ENCODE measurements around the gene ATP4B.

ATP4B gene

DNA sequence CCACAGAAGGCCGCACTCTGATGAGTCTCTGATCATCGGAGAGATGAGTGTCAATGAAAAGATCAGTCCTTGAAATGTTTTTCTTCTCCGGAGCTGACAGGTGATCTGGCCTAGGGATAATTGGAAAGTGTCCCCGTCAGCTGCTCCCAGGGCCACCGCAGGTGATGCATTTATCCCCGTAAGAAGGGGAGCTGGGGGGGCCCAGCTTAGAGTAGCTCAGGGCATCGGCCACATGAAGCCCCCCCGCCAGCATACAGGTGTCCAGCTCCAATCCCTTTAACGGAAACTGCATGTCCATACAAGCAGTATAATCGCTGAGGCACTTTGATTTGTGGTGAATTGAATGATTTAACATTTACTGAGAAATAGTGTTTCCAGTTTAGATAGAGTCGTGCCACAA, 27.7 kb downstream of the ATP4B start:
- no peak overlapping the region for H3K18ac ChIP-seq (ENCODE audit: low read depth in 1 of 2, low read length in 2 of 2)
- no peak overlapping the region for H3K14ac ChIP-seq (ENCODE audit: low read length in 2 of 2)
- H3K9ac ChIP-seq (ENCODE audit: low read length) = no peak overlapping the region
- over 99% methylated on average over 11 of the region's 11 CpGs for WGBS
- no peak overlapping the region for H2BK15ac ChIP-seq (ENCODE audit: low read depth, poor library complexity, severe bottlenecking)
- peaks cover 20% of the 10 kb centered on the region for H3K4me1 ChIP-seq (ENCODE audit: control insufficient read depth, insufficient read depth, low read depth, low read length)
- no peak overlapping the region for H3K4ac ChIP-seq (ENCODE audit: low read depth in 1 of 2, low read length in 2 of 2)
- no peak overlapping the region for H3K4me3 ChIP-seq (ENCODE audit: insufficient read depth in 1 of 2, low read depth in 1 of 2, low read length in 2 of 2)
- no peak overlapping the region for H4K91ac ChIP-seq (ENCODE audit: low read length)
- no peak overlapping the region for H2BK5ac ChIP-seq (ENCODE audit: low read depth, low read length, poor library complexity, severe bottlenecking)
- H3K79me1 ChIP-seq (replicated peaks; ENCODE audit: low read length, poor library complexity, severe bottlenecking) = peaks cover 59% of the 10 kb centered on the region
- H3K23ac ChIP-seq (ENCODE audit: low read length in 2 of 2) = no peak overlapping the region
- no peak overlapping the region for H2AFZ ChIP-seq (ENCODE audit: low read depth, low read length)
- no peak for DNase-seq
- no peak overlapping the region for H2BK12ac ChIP-seq (ENCODE audit: low read length in 2 of 2)
- no peak overlapping the region for H2BK120ac ChIP-seq (ENCODE audit: low read depth, low read length)
- no peaks in the 10 kb centered on the region for H3K27me3 ChIP-seq (ENCODE audit: control insufficient read depth in 1 of 2, insufficient read depth in 1 of 2, low read length in 2 of 2)
- H3K4me2 ChIP-seq (ENCODE audit: low read length, poor library complexity, severe bottlenecking) = no peak overlapping the region
- no peak overlapping the region for H3K27ac ChIP-seq (ENCODE audit: low read length, poor library complexity, severe bottlenecking)
- H3K9me3 ChIP-seq (ENCODE audit: control insufficient read depth, low read length) = no peaks in the 10 kb centered on the region
- no peak overlapping the region for H2AK5ac ChIP-seq (ENCODE audit: low read length, severe bottlenecking)
- H4K8ac ChIP-seq (ENCODE audit: low read length) = no peak overlapping the region
- H3K36me3 ChIP-seq (ENCODE audit: control insufficient read depth in 1 of 2, insufficient read depth in 2 of 2, low read depth in 1 of 2, low read length in 2 of 2) = peaks cover 68 to 77% of the 10 kb centered on the region in 2 experiments

DNA sequence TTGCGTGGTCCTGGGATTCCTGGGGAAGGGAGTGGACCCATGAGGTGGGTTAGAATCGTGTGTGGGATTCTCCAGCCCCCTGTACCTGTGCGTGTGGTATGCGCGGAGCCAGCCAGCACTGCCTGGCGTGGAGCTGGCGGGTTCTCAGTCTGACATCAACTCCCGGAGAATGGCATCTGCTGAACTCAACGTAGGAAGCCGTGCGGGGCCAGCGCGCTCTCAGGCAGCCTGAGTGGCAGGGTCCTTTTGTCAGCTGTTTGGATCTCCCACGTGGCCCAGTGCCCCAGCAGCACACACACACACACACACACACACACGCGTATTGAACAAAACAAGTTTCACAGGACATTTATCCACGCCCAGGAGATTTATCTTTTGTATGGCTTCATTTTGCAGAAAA, 28.1 kb downstream of the ATP4B start:
- no peak overlapping the region for H3K14ac ChIP-seq (ENCODE audit: low read length in 2 of 2)
- peaks cover 54% of the 10 kb centered on the region for H3K79me1 ChIP-seq (replicated peaks; ENCODE audit: low read length, poor library complexity, severe bottlenecking)
- H3K4me2 ChIP-seq (ENCODE audit: low read length, poor library complexity, severe bottlenecking) = no peak overlapping the region
- no peak overlapping the region for H3K4me3 ChIP-seq (ENCODE audit: insufficient read depth in 1 of 2, low read depth in 1 of 2, low read length in 2 of 2)
- no peak overlapping the region for H3K23ac ChIP-seq (ENCODE audit: low read length in 2 of 2)
- H3K36me3 ChIP-seq (ENCODE audit: control insufficient read depth in 1 of 2, insufficient read depth in 2 of 2, low read depth in 1 of 2, low read length in 2 of 2) = peaks cover 67 to 73% of the 10 kb centered on the region in 2 experiments
- no peak overlapping the region for H2AFZ ChIP-seq (ENCODE audit: low read depth, low read length)
- no peak overlapping the region for H4K91ac ChIP-seq (ENCODE audit: low read length)
- no peak overlapping the region for H4K8ac ChIP-seq (ENCODE audit: low read length)
- no peak overlapping the region for H2BK120ac ChIP-seq (ENCODE audit: low read depth, low read length)
- H3K27me3 ChIP-seq (ENCODE audit: control insufficient read depth in 1 of 2, insufficient read depth in 1 of 2, low read length in 2 of 2) = no peaks in the 10 kb centered on the region
- no peak overlapping the region for H2BK12ac ChIP-seq (ENCODE audit: low read length in 2 of 2)
- no peak overlapping the region for H2BK5ac ChIP-seq (ENCODE audit: low read depth, low read length, poor library complexity, severe bottlenecking)
- no peak overlapping the region for H3K9ac ChIP-seq (ENCODE audit: low read length)
- peaks cover 20% of the 10 kb centered on the region for H3K4me1 ChIP-seq (ENCODE audit: control insufficient read depth, insufficient read depth, low read depth, low read length)
- H3K27ac ChIP-seq (ENCODE audit: low read length, poor library complexity, severe bottlenecking) = no peak overlapping the region
- no peak for DNase-seq
- H3K18ac ChIP-seq (ENCODE audit: low read depth in 1 of 2, low read length in 2 of 2) = no peak overlapping the region
- H3K9me3 ChIP-seq (ENCODE audit: control insufficient read depth, low read length) = no peaks in the 10 kb centered on the region
- WGBS = 95% methylated on average over 17 of the region's 17 CpGs
- H2BK15ac ChIP-seq (ENCODE audit: low read depth, poor library complexity, severe bottlenecking) = no peak overlapping the region
- no peak overlapping the region for H2AK5ac ChIP-seq (ENCODE audit: low read length, severe bottlenecking)
- no peak overlapping the region for H3K4ac ChIP-seq (ENCODE audit: low read depth in 1 of 2, low read length in 2 of 2)

DNA sequence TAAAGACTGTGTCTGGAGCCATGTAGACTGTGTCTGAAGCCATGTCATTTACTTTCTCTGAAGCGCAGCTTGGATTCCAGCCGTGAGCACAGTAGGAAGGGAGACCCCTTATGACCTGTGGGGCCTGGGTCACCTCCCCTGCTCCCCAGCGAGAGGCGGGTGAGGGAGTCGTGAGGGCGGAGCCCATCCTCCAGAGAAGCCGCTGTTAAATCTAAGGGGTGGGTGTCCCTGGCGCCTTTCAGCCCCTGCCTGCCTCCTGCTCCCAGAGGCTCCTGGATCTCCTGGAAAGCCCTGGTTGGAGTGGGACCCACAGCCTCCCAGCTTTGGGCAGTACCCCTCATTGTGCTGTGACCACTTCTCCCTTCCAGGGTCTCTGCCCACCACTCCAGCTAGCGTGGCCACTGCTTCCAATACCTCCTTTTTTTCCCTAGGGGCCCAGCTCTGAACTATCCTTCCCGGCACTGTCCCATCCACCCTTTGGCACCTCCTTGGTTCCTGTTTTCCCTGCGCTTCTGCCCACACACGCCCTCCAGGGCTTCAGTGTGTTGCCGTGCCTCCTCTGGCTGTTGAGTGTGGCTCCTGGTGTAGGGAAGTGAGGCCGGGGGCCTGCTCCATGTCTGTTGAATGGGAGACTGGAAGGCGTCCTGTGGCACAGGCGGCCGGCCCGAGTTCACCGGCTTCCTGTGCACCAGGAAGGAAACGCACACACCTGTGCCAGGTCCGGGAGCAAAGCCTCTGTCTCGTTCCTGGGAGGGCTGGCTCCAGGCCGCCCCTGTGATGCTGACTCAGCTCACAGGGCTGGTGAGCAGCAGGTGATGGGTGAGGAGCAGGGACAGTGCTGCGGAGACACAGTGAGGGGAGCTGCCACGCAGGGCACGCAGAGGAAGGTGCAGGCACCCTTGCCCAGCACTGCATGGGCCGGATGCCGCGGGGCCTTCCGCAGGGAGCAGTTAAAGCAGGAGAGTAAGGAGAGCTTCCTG, 29.4 kb downstream of the ATP4B start:
- Histone ChIP-seq H3K9me3 (ENCODE audit: control insufficient read depth, low read length) (no peaks in the 10 kb centered on the region), H3K23ac (ENCODE audit: low read length in 2 of 2) (no peak overlapping the region), H3K4me3 (ENCODE audit: insufficient read depth in 1 of 2, low read depth in 1 of 2, low read length in 2 of 2) (no peak overlapping the region), H2BK15ac (ENCODE audit: low read depth, poor library complexity, severe bottlenecking) (no peak overlapping the region), H2AFZ (ENCODE audit: low read depth, low read length) (no peak overlapping the region), H3K18ac (ENCODE audit: low read depth in 1 of 2, low read length in 2 of 2) (peak overlapping the region in 1 of 2 experiments; percentile 21), H3K79me1 (replicated peaks; ENCODE audit: low read length, poor library complexity, severe bottlenecking) (peaks cover 54% of the 10 kb centered on the region), H3K4me2 (ENCODE audit: low read length, poor library complexity, severe bottlenecking) (no peak overlapping the region), H2BK12ac (ENCODE audit: low read length in 2 of 2) (no peak overlapping the region), H3K9ac (ENCODE audit: low read length) (no peak overlapping the region), H3K27me3 (ENCODE audit: control insufficient read depth in 1 of 2, insufficient read depth in 1 of 2, low read length in 2 of 2) (no peaks in the 10 kb centered on the region), H3K27ac (ENCODE audit: low read length, poor library complexity, severe bottlenecking) (no peak overlapping the region), H3K36me3 (ENCODE audit: control insufficient read depth in 1 of 2, insufficient read depth in 2 of 2, low read depth in 1 of 2, low read length in 2 of 2) (peaks cover 65 to 73% of the 10 kb centered on the region in 2 experiments), H2BK120ac (ENCODE audit: low read depth, low read length) (no peak overlapping the region), H3K4ac (ENCODE audit: low read depth in 1 of 2, low read length in 2 of 2) (no peak overlapping the region), H2BK5ac (ENCODE audit: low read depth, low read length, poor library complexity, severe bottlenecking) (no peak overlapping the region), H3K14ac (ENCODE audit: low read length in 2 of 2) (no peak overlapping the region), H4K8ac (ENCODE audit: low read length) (no peak overlapping the region), H4K91ac (ENCODE audit: low read length) (no peak overlapping the region), H3K4me1 (ENCODE audit: control insufficient read depth, insufficient read depth, low read depth, low read length) (peaks cover 18% of the 10 kb centered on the region), H2AK5ac (ENCODE audit: low read length, severe bottlenecking) (no peak overlapping the region)
- WGBS = 96% methylated on average over 30 of the region's 30 CpGs
- no peak for DNase-seq

DNA sequence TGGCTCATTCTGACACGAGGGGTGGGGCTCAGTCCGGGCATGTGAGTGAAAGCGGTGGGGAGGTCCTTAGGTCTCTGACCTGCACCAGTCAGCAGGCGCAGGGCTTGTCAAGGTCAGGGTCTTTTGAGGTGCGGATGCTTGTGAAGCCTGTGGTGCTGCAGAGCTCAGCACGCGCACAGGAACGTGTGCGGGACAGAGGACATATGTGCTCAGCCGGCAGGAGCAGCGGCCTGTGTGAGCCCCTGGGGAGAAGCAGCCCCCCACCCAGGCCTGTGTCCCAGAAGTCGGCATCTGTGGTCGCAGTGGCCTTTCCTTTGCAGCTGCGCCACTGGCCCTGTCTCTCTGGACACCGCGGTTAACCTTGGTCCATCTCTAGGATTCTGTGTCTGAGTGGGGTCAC, 30.9 kb downstream of the ATP4B start:
- Histone ChIP-seq H2AFZ (ENCODE audit: low read depth, low read length) (no peak overlapping the region), H3K79me1 (replicated peaks; ENCODE audit: low read length, poor library complexity, severe bottlenecking) (peaks cover 52% of the 10 kb centered on the region), H3K4me3 (ENCODE audit: insufficient read depth in 1 of 2, low read depth in 1 of 2, low read length in 2 of 2) (no peak overlapping the region), H2BK15ac (ENCODE audit: low read depth, poor library complexity, severe bottlenecking) (no peak overlapping the region), H3K14ac (ENCODE audit: low read length in 2 of 2) (no peak overlapping the region), H3K27ac (ENCODE audit: low read length, poor library complexity, severe bottlenecking) (no peak overlapping the region), H3K9ac (ENCODE audit: low read length) (no peak overlapping the region), H3K4ac (ENCODE audit: low read depth in 1 of 2, low read length in 2 of 2) (no peak overlapping the region), H4K91ac (ENCODE audit: low read length) (no peak overlapping the region), H3K27me3 (ENCODE audit: control insufficient read depth in 1 of 2, insufficient read depth in 1 of 2, low read length in 2 of 2) (no peaks in the 10 kb centered on the region), H4K8ac (ENCODE audit: low read length) (peak overlapping the region; percentile 36), H3K4me2 (ENCODE audit: low read length, poor library complexity, severe bottlenecking) (no peak overlapping the region), H3K18ac (ENCODE audit: low read depth in 1 of 2, low read length in 2 of 2) (no peak overlapping the region), H3K9me3 (ENCODE audit: control insufficient read depth, low read length) (no peaks in the 10 kb centered on the region), H2BK12ac (ENCODE audit: low read length in 2 of 2) (peak overlapping the region in 1 of 2 experiments; percentile 60), H2AK5ac (ENCODE audit: low read length, severe bottlenecking) (no peak overlapping the region), H3K23ac (ENCODE audit: low read length in 2 of 2) (no peak overlapping the region), H3K4me1 (ENCODE audit: control insufficient read depth, insufficient read depth, low read depth, low read length) (peaks cover 18% of the 10 kb centered on the region), H2BK120ac (ENCODE audit: low read depth, low read length) (no peak overlapping the region), H2BK5ac (ENCODE audit: low read depth, low read length, poor library complexity, severe bottlenecking) (no peak overlapping the region), H3K36me3 (ENCODE audit: control insufficient read depth in 1 of 2, insufficient read depth in 2 of 2, low read depth in 1 of 2, low read length in 2 of 2) (peaks cover 57 to 74% of the 10 kb centered on the region in 2 experiments)
- 98% methylated on average over 16 of the region's 16 CpGs for WGBS
- no peak for DNase-seq

All from mesenchymal stem cell (in vitro differentiated cells and primary cell).